KG1 (cell line): ENCODE measurements around the gene LPAR5.

Source experiments
- DNase-seq: peaks from one replicate; lab custom pipeline; 2025; lab: John Stamatoyannopoulos, UW

Gene LPAR5

DNA sequence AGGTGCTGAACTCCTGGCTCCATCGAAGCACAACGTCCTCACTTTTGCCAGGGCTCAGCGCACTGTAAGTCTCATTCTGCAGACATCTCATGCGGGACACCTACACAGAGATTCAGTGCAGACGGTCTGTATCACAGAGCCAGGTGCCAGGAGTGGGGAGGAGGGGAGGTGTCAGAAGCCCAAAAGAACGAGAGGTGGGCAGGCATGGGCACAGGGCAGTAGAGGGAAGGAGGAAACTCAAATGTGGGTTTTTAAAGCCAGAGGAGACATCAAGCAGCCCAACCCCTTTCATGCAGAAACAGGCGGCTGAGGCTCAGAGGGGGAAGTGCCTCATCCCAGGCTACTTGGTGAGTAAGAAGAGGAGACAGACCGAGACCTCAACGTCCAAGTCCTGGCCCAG is 2.5 kb upstream of the LPAR5 start:
- no peak for DNase-seq

DNA sequence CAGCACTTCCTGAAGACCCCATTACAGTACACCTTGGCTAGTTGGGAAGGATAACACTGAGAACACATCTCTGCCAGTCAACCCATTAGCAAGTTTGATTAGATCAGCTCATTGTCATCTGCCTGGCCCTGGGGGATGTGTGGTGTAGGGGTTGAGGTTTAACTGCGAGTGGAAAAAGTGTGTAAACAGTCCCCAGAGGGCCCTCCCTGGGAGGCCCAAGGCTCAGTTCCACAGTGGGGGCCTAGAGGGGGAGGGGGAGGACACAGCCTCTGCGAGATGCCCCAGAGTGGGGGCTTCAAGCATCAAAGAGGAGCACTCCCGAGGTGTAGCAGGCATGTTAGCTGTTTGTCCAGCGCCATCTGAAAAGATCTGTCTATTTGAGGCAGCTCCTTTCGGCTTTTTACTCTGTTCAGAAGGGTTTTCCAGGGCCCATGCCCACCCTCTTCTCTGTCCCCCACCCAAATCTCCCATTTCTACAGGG is 344 bp downstream of the LPAR5 start:
- peak; percentile 42 for DNase-seq

DNA sequence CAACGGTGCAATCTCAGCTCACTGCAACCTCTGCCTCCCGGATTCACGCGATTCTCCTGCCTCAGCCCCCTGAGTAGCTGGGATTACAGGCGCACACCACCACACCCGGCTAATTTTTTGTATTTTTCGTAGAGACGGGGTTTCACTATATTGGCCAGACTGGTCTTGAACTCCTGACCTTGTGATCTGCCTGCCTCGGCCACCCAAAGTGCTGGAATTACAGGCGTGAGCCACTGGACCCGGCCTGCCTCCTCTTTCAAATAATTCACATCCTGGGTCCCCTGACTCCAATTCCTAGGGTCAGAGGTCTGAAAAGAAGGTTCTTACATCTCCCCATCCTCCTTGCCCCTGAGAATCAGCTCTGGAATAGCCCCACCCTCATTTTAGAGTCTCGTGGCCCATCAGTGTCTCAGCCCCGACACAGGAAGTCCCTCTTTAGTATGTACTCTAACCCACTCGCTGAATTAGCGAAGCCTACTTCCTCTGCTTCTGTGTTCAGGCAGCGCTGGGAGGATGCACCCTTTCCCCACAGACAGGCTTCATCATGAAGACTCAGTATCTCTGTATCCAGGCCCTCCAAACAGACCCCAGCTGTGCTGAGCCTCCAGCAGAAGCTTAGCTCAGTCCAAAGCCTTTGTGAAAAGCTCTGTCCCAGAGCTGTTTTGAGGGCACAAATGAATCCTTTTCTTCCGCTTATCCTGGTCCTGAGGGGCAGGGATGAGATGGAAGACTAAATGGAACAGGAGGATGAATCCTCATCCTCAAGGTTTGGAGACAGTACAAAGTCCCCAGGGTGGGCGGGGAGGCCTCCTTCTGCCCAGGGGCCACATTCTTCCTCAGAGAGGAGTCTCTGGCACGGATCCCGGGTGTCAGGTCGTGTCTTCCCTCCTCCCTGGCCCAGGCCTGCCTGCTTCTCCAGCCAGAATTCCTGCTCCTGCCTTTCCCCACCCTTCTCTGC is 3.5 kb downstream of the LPAR5 start:
- DNase-seq: peak; percentile 42

- DNase-seq: no peak
Observed at GRCh38 chr12:6631549-6631961, 4.2 kb downstream of the LPAR5 start.

- DNase-seq: no peak
Observed at GRCh38 chr12:6630736-6631135, 5.0 kb downstream of the LPAR5 start.

- DNase-seq: no peak
Observed at GRCh38 chr12:6627616-6628015, 8.1 kb downstream of the LPAR5 start.

DNA sequence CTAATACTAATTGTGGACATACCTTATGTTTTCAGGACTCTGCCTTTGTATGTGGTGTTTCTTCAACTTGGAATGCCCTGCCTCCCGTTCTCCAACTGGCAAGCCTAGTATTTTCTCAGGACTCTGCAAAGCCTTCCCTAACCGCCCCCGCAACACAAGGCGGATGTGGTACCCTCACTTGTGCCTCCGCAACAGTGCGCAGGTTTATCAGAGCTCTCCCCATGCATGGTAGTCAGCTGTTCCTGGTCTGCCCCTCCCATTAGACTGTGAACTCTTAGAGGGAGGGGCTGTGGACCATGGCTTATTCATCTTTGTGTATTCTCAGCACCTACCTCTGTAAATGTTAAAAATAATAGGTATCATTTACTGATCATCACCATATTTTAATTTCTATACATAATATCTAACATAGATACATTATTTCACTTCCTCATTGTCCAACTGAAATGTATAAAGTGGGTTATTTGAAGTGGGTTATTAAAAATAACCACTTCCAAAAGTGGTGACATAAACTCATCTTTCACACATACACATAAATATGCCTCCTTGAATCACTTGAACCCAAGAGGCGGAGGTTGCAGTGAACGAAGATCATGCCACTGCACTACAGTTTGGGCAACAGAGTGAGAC is 9.0 kb downstream of the LPAR5 start:
- DNase-seq: no peak

DNA sequence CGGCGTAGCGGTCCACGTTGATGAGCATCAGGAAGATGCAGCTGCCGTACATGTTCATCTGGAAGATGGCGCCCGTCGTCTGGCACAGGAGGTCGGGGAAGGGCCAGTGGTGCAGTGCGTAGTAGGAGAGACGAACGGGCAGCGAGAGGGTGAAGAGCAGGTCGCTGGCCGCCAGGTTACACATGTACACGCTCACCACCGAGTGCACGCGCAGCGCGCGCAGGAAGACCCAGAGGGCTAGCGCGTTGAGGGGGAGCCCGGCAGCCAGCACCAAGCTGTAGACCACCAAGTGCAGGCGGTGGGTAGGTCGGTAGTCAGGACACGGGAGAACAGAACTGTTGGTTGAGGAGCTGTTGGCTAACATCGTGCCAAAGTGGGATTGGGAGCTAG is 14.9 kb downstream of the LPAR5 start:
- DNase-seq: no peak

DNA sequence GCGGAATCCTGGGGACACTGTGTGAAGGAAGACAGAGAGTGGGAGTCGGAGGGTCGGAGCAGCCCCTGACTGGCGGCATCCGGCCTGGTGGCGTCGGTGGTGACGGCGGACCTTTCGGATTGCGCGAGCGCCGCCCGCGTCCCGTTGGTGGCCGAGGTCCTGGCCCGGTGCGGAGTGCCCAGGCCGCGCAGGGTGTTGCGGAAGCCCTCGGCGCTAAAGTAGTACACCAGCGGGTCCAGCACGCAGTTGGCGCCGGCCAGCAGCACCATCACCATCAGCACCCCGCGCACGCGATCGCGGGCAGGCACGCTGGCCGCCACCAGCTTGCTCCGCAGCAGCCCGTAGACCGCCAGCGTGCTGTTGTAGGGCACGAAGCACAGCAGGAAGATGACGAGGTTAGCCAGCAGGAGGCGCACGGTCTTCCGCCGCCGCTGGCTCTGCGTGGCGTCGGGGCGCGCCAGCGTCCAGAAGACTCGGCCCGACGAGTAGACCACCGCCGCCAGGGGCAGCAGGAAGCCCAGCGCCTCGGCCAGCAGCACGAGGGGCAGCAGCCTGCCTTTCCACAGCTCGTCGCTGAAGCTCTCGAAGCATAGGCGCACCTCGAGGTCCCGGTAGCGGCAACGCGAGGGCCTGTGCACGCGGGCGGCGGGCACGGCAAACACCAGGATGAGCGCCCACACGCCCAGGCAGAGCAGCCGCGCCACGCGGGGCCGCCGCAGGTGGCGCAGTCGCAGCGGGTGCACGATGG is 15.4 kb downstream of the LPAR5 start:
- DNase-seq: no peak

DNA sequence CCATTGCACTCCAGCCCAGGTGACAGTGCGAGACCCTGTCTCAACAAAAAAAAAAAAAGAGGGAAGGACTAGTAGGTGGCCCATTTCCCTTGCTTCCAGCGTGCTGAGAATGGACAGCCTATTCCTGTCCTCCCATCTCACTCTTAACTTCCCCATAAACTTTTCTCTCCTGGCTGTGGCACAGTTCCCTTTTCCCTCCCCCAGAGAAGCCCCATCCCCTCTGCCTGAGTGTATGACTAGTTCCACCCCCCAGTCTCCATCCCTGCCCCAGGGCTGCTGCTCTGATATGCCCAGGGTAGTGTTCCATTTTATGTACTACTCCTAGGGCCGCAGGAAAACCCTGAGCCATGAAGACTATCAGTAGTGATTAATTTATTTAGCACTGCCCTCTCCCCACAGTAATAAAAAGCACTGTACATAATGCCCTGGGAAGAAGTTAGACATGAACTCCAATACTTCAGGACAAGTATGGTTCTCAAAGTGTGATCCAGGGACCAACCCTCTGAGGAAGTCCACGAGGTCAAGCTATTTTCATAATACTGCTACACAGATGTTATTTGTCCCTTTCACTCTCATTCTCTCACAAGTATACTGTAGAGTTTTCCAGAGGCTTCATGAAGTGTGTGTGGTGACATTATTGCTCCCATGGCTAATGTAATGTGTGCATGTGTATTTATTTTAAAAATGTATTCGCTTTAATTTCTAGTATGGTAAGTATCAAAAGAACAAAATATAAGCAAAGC is 17.1 kb downstream of the LPAR5 start:
- no peak for DNase-seq

DNA sequence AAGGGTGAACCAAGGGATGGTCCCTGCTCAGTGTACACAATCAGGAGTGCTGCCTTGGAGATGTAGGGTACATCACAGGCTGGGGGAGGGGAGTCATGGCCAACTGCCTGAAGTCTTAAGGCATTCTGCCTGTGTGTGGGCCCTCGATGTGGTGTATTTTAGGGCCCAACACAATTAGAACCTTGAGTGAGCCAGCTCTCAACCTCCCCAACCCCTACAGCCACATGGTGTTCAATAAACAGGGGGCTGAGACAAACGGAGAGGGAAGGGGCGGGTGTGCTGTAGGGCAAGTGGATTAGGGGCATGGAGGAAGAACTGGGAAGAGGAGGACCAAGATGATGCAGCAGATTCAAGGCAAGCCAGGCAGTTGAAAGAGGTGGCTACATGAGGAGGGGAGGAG is 20.0 kb downstream of the LPAR5 start:
- no peak for DNase-seq

- DNase-seq: no peak
Observed at GRCh38 chr12:6614513-6615172, 21.1 kb downstream of the LPAR5 start.

DNA sequence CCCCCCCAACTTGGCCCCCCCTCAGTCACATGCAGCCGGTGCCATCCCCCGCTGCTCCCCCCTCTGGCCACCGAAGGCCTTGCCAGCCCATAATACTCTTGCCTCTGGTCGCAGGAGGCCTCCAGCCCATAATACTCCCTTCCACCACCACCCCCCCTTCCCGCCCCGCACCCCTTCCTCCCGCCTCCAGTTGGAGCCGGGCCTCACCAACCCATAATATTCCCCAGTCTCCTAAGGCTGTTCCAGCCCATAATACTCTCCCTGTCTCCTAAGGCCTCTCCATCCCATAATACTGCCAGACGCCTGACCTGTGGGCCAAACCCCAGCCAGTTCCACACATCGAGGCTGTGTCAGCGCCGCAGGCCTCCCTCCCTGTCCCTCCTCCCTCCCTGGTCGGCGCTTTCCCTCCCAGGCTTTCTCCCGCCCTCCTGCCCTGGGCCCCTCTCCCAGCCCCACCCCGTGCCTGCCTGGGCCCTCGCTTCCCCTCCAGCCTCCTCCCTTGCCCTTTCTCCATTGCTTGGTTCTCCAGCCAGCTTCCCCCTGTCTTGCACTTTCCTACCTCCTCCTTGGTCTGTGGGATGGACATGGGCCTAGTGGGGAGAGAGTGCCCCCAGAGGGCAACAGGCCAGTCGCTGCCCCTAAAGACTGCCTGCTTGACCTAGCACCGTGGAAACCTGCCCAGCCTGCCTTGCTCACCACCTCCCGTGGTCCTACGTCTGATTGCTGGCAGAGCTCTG is 21.8 kb downstream of the LPAR5 start:
- peak; percentile 71 for DNase-seq

- DNase-seq: peak; percentile 42
Observed at GRCh38 chr12:6613015-6613775, 22.6 kb downstream of the LPAR5 start.

- no peak for DNase-seq
Observed at GRCh38 chr12:6612652-6613014, 23.1 kb downstream of the LPAR5 start.

GRCh38 chr12:6612247-6612646 is 23.5 kb downstream of the LPAR5 start:
- no peak for DNase-seq

GRCh38 chr12:6608592-6609281 is 27.0 kb downstream of the LPAR5 start:
- DNase-seq: no peak

DNA sequence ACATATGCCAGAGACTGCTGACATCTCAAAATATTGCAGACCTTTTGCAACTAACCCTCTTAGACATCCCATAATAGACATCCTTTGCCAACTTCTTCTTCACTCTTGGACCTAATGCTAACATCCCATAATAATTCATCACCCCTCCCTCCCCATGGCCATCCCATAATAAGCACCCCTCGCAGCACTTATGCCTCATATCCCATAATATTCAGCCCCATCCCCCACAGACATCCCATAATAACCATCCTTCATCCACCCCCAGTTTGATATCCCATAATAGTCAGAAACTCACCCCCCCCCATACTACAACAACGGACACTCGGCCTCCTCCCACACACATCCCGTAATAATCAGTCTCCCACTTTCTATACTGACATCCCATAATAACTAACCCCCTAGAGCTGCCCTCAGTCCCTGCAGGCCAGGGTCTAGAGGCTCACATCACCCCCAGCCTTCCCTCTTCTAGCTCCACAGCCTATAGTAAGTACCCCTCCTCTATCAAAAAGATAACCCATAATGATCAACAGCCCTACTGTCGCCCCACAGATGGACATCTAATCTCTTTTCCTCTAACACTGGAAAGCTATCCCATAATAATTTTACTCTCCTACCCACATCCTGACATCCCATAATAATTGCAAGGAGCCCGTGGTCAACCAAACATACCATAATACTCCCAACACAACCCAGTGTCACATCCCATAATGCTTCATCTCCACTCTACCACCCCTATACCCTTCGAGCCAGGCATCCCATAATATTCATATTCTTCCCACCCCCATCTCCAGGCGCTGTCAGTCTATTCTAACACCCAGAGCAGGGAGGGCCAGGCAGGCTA is 27.8 kb downstream of the LPAR5 start:
- DNase-seq: peak; percentile 76
